NCI-H2107 treated with DMSO at 0.1 percent for 48 hours (cell line): ENCODE results near the gene WDR5.
"Not testable (repeated sequence)": the region's sequence is repeated elsewhere in the genome, so short reads cannot be mapped to it uniquely, and the experiment has no call there.

Experiments used
- DNase-seq: peaks from one replicate; lab custom pipeline; 2025; ENCODE audit not compliant: unreplicated experiment; lab: John Stamatoyannopoulos, UW

Gene WDR5

GRCh38 chr9:134135343-134136117, at the start of gene WDR5:
TSS of gene WDR5 (plus strand) at chr9:134136082. CDS start at chr9:134139878, 3,796 bp downstream.
- peak; percentile 52 for DNase-seq

- no peak for DNase-seq
Measured at GRCh38 chr9:134088063-134088725, 47.7 kb upstream of the WDR5 start.

- DNase-seq = no peak
Measured at GRCh38 chr9:134089972-134090371, 45.9 kb upstream of the WDR5 start.

- DNase-seq = peak; percentile 79
Measured at GRCh38 chr9:134099123-134099761, 36.6 kb upstream of the WDR5 start.

GRCh38 chr9:134100040-134100439, 35.8 kb upstream of the WDR5 start:
- DNase-seq = no peak

GRCh38 chr9:134101133-134101532, 34.7 kb upstream of the WDR5 start:
- not testable (repeated sequence) for DNase-seq

GRCh38 chr9:134101623-134102149, 34.2 kb upstream of the WDR5 start:
- no peak for DNase-seq

- DNase-seq = no peak
Measured at GRCh38 chr9:134103391-134103998, 32.4 kb upstream of the WDR5 start.

GRCh38 chr9:134111064-134111463, 24.8 kb upstream of the WDR5 start:
- DNase-seq = no peak

GRCh38 chr9:134112561-134112960, 23.3 kb upstream of the WDR5 start:
- DNase-seq = no peak

- not testable (repeated sequence) for DNase-seq
Measured at GRCh38 chr9:134118972-134119371, 16.9 kb upstream of the WDR5 start.

- DNase-seq = no peak
Measured at GRCh38 chr9:134123764-134124128, 12.1 kb upstream of the WDR5 start.

GRCh38 chr9:134125413-134126095, 10.3 kb upstream of the WDR5 start:
- DNase-seq = no peak

- no peak for DNase-seq
Measured at GRCh38 chr9:134126373-134126772, 9.5 kb upstream of the WDR5 start.

- DNase-seq = no peak
Measured at GRCh38 chr9:134127065-134127580, 8.8 kb upstream of the WDR5 start.

GRCh38 chr9:134127616-134128015, 8.3 kb upstream of the WDR5 start:
- no peak for DNase-seq

- DNase-seq = no peak
Measured at GRCh38 chr9:134128727-134129679, 6.9 kb upstream of the WDR5 start.

GRCh38 chr9:134130503-134131375, 5.1 kb upstream of the WDR5 start:
- peak; percentile 61 for DNase-seq
